22Rv1 (cell line): Measurements from ENCODE around the gene ATP5ME.

Experiments
- H3K27ac ChIP-seq: fragments of 450-650 bp; 2 replicates; pipeline ENCODE4 v1.5.1; 2017
- ZFX ChIP-seq: fragments of 450-650 bp; IDR thresholded peaks from 2 replicates; pipeline ENCODE4 v1.6.1; 2017; ENCODE audit warnings: antibody characterized with exemption, borderline replicate concordance
- TF ChIP-seq, protein P1 (sequence below): fragments of 450-650 bp; IDR thresholded peaks from 2 replicates; pipeline ENCODE4 v1.5.1; 2017; ENCODE audit warnings: mild to moderate bottlenecking

The ATP5ME gene

GRCh38 chr4:657338-657833, 16.7 kb downstream of the ATP5ME start:
- no peak overlapping the region for H3K27ac ChIP-seq
- TF ChIP-seq, protein P1, sequence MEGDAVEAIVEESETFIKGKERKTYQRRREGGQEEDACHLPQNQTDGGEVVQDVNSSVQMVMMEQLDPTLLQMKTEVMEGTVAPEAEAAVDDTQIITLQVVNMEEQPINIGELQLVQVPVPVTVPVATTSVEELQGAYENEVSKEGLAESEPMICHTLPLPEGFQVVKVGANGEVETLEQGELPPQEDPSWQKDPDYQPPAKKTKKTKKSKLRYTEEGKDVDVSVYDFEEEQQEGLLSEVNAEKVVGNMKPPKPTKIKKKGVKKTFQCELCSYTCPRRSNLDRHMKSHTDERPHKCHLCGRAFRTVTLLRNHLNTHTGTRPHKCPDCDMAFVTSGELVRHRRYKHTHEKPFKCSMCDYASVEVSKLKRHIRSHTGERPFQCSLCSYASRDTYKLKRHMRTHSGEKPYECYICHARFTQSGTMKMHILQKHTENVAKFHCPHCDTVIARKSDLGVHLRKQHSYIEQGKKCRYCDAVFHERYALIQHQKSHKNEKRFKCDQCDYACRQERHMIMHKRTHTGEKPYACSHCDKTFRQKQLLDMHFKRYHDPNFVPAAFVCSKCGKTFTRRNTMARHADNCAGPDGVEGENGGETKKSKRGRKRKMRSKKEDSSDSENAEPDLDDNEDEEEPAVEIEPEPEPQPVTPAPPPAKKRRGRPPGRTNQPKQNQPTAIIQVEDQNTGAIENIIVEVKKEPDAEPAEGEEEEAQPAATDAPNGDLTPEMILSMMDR, result no peak
- no peak for TF ChIP-seq ZFX

GRCh38 chr4:656436-657337, 17.4 kb downstream of the ATP5ME start:
- no peak for TF ChIP-seq ZFX
- TF ChIP-seq, protein P1, result no peak
- H3K27ac ChIP-seq, result no peak overlapping the region

GRCh38 chr4:655464-656151, 18.5 kb downstream of the ATP5ME start:
- no peak overlapping the region for H3K27ac ChIP-seq
- TF ChIP-seq, protein P1, result no peak
- no peak for TF ChIP-seq ZFX

GRCh38 chr4:654871-655463, 19.1 kb downstream of the ATP5ME start:
- TF ChIP-seq, protein P1, result no peak
- no peak for TF ChIP-seq ZFX
- no peak overlapping the region for H3K27ac ChIP-seq

DNA sequence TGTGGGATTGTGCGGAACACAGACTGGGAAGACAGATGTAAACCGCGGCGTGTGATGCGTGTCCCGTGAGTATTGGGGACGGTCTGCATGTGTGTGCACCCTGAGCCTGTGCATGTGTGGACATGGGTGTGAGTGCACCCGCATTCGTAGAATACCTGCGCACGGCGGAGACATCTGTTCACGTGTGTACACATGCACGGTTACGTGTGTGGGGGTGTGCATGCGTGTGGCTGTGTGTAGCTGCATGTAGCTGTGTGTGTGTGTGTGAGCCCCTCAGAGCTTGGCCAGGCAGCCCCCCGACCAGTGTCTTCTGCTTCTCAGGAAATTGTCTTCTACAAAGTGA, 19.6 kb downstream of the ATP5ME start:
- H3K27ac ChIP-seq, result no peak overlapping the region
- TF ChIP-seq, protein P1, result no peak
- no peak for TF ChIP-seq ZFX

- H3K27ac ChIP-seq, result no peak overlapping the region
- TF ChIP-seq, protein P1, result no peak
- no peak for TF ChIP-seq ZFX
Observed at GRCh38 chr4:653831-654502, 20.1 kb downstream of the ATP5ME start.
